NCI-H526 treated with DMSO at 0.1 percent for 48 hours (cell line): Measurements from ENCODE around the gene PCDHB12.
"Not testable (repeated sequence)": the region's sequence is repeated elsewhere in the genome, so short reads cannot be mapped to it uniquely, and the experiment has no call there.

ENCODE experiments used
- DNase-seq: peaks from one replicate; lab custom pipeline; 2025; lab: John Stamatoyannopoulos, UW

PCDHB12 gene

DNA sequence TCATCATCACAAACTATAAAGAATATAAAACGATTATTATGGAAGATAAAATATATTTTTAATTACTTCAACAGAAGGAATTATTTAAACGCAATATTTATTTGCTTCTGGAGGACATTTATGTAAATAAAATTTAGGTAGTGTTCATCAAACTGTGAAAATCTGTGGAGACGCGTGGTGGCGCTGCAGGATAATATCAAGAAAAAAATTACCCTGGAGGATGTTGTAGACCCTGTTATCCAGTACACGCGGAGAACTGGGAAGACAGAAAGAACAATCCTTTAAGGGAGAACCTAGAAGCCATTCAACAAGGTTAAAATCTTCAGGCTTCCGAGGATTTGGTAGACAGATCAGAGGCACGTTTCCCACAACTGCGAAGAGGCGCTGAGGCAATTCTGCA lies at the start of gene PCDHB12:
PCDHB12 (plus strand) TSS at position 242 of the 400 bp plus-strand sequence. CDS start 189 bp downstream, outside the sequence.
- peak; percentile 5 for DNase-seq

DNA sequence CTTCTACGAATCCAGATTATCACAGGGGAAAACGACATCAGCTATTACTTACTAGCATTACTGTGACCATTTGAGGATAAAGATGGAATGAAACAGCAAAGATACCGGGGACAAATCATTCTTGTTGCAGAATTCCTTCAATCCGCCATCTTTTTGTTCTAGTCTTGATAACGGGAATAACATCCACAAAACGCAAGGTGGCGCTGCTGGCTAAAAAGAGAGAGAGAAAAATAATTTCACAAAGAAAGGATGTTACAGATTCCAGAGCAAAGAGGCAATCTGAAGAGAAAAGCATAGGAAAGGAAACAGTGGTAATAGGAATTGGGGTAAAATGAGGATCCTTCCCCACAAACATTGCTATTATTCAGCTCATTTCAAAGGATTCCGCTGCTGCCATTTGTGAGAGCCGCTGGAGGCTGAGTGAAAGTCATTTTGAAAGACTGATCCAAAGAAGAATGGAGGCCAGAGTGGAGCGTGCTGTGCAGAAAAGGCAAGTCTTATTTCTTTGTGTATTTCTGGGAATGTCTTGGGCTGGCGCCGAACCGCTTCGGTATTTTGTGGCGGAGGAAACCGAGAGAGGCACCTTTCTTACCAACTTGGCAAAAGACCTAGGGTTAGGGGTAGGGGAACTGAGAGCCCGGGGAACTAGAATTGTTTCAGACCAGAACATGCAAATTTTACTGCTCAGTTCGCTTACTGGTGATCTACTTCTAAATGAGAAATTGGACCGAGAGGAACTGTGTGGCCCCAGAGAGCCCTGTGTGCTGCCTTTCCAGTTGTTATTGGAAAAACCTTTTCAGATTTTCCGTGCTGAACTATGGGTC lies 35.9 kb upstream of the PCDHB12 start, which contains the start of gene PCDHB7:
PCDHB7 (plus strand) TSS at position 264 of the 824 bp plus-strand sequence; CDS start at position 456, 192 bp downstream.
- peak; percentile 11 for DNase-seq

DNA sequence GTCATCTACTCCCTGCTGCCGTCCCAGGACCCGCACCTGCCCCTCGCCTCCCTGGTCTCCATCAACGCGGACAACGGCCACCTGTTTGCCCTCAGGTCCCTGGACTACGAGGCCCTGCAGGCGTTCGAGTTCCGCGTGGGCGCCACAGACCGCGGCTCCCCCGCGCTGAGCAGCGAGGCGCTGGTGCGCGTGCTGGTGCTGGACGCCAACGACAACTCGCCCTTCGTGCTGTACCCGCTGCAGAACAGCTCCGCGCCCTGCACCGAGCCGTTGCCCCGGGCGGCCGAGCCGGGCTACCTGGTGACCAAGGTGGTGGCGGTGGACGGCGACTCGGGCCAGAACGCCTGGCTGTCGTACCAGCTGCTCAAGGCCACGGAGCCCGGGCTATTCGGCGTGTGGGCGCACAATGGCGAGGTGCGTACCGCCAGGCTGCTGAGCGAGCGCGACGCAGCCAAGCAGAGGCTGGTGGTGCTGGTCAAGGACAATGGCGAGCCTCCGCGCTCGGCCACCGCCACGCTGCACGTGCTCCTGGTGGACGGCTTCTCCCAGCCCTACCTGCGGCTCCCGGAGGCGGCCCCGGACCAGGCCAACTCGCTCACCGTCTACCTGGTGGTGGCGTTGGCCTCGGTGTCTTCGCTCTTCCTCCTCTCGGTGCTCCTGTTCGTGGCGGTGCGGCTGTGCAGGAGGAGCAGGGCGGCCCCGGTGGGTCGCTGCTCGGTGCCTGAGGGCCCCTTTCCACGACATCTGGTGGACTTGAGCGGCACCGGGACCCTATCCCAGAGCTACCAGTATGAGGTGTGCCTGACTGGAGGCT lies 34.0 kb upstream of the PCDHB12 start:
- DNase-seq, result not testable (repeated sequence)

DNA sequence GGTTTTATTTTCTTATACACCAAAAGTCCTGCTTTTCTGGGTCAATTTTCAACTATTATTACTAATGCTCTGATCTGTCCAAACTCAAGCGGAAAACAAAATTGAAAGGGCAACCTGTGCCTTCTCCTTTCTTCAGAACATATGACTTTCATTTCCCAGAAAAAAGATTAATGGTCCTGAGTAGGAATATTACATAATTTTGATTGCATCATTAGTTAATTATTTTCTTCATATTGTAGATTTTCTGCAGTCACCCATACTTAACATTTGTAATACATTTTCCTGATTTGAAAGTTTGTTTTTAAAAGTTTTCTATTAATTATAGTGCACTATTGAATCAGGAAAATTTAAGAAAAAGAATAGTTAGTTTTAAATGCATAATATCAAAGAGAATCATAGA lies 32.6 kb upstream of the PCDHB12 start:
- DNase-seq, result no peak

DNA sequence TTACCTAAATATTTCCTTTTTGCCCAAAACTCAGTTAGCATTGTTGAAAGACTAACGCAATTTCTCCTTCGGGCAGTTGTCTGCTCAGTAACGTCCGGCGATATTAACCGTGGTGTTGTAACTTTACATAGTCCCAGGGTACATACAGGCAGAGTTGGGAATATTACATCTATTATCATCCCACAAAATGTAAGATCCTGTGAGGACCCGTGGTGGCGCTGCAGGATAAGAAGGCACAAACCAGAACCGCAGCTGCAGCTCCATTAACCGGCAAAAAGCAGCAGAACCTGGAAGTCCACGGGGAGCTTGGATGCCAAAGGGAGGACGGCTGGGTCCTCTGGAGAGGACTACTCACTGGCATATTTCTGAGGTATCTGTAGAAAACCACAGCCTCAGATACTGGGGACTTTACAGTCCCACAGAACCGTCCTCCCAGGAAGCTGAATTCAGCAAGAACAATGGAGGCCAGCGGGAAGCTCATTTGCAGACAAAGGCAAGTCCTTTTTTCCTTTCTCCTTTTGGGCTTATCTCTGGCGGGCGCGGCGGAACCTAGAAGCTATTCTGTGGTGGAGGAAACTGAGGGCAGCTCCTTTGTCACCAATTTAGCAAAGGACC lies 30.8 kb upstream of the PCDHB12 start, which contains the start of gene PCDHB8:
PCDHB8 (plus strand) TSS at position 214 of the 615 bp plus-strand sequence; CDS start at position 459, 245 bp downstream.
- peak; percentile 18 for DNase-seq

DNA sequence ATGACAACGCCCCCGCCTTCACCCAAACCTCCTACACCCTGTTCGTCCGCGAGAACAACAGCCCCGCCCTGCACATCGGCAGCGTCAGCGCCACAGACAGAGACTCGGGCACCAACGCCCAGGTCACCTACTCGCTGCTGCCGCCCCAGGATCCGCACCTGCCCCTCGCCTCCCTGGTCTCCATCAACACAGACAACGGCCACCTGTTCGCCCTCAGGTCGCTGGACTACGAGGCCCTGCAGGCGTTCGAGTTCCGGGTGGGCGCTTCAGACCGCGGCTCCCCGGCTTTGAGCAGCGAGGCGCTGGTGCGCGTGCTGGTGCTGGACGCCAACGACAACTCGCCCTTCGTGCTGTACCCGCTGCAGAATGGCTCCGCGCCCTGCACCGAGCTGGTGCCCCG lies 29.1 kb upstream of the PCDHB12 start:
- not testable (repeated sequence) for DNase-seq

DNA sequence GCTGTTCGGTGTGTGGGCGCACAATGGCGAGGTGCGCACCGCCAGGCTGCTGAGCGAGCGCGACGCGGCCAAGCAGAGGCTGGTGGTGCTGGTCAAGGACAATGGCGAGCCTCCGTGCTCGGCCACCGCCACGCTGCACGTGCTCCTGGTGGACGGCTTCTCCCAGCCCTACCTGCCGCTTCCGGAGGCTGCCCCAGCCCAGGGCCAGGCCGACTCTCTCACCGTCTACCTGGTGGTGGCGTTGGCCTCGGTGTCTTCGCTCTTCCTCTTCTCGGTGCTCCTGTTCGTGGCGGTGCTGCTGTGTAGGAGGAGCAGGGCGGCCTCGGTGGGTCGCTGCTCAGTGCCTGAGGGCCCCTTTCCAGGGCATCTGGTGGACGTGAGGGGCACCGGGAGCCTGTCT lies 28.6 kb upstream of the PCDHB12 start:
- DNase-seq, result not testable (repeated sequence)

DNA sequence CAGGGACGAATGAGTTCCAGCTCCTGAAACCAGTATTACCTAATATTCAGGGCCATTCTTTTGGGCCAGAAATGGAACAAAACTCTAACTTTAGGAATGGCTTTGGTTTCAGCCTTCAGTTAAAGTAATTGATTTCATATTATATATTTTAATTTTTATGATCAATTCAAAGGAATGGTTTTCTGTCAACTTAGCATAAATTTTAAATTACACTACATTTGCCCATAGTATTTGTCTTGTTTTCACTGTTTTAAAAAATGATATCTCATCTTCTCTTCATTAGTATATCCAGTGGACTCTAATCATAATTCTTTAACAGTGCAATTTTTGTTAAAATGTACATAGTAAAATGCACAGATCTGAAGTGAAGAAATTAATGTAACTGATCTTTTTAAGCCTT lies 28.2 kb upstream of the PCDHB12 start:
- no peak for DNase-seq

DNA sequence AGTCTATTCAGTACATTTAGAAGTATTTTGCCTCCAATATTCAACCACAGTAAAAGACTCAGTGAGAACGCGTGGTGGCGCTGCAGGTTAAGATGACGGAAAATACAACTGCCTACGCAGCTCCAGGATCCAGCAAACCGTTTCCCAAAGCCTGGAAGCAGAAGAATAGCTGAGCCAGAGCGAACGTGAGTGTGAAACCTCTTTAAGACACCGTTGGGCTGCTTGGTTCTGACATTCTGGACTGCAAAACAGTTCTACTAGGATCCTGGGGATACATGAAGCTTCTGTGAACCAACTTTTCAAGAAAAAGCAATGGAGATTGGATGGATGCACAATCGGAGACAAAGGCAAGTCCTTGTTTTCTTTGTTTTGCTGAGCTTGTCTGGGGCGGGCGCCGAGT lies 26.3 kb upstream of the PCDHB12 start, which contains the start of gene PCDHB16:
PCDHB16 (plus strand) TSS at position 140 of the 400 bp plus-strand sequence; CDS start at position 313, 173 bp downstream.
- peak; percentile 54 for DNase-seq

DNA sequence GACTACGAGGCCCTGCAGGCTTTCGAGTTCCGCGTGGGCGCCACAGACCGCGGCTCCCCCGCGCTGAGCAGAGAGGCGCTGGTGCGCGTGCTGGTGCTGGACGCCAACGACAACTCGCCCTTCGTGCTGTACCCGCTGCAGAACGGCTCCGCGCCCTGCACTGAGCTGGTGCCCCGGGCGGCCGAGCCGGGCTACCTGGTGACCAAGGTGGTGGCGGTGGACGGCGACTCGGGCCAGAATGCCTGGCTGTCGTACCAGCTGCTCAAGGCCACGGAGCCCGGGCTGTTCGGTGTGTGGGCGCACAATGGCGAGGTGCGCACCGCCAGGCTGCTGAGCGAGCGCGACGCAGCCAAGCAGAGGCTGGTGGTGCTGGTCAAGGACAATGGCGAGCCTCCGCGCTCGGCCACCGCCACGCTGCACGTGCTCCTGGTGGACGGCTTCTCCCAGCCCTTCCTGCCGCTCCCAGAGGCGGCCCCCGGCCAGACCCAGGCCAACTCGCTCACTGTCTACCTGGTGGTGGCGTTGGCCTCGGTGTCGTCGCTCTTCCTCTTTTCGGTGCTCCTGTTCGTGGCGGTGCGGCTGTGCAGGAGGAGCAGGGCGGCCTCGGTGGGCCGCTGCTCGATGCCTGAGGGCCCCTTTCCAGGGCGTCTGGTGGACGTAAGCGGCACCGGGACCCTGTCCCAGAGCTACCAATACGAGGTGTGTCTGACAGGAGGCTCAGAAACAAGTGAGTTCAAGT lies 24.2 kb upstream of the PCDHB12 start:
- DNase-seq, result not testable (repeated sequence)

DNA sequence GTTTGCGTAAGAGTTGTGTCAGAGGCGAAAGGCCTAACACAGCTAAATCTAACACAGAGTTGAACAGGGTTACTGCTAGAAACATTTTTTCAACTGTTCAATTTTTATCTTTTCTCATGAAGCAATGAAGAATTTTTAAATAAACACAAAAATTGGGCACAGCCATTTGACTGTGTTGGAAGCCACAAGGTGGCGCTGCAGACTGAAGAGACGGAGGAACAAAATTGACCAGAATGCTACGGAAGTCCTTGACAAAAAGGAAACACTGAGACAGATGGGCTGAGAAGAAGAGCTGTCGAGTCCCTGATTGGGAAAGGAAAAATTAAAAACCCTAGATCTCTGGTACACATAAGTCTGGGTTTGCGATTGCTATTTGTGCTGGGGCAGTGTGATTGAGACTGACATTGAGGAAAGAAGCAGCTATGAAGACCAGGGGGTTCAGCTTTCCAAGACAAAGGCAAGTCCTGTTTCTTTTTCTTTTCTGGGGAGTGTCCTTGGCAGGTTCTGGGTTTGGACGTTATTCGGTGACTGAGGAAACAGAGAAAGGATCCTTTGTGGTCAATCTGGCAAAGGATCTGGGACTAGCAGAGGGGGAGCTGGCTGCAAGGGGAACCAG lies 21.5 kb upstream of the PCDHB12 start, which contains the start of gene PCDHB9:
PCDHB9 (plus strand) TSS at position 265 of the 616 bp plus-strand sequence; CDS start at position 423, 158 bp downstream.
- DNase-seq, result peak; percentile 15

DNA sequence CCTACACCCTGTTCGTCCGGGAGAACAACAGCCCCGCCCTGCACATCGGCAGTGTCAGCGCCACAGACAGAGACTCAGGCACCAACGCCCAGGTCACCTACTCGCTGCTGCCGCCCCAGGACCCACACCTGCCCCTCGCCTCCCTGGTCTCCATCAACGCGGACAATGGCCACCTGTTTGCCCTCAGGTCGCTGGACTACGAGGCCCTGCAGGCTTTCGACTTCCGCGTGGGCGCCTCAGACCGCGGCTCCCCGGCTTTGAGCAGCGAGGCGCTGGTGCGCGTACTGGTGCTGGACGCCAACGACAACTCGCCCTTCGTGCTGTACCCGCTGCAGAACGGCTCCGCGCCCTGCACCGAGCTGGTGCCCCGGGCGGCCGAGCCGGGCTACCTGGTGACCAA lies 19.8 kb upstream of the PCDHB12 start:
- not testable (repeated sequence) for DNase-seq

DNA sequence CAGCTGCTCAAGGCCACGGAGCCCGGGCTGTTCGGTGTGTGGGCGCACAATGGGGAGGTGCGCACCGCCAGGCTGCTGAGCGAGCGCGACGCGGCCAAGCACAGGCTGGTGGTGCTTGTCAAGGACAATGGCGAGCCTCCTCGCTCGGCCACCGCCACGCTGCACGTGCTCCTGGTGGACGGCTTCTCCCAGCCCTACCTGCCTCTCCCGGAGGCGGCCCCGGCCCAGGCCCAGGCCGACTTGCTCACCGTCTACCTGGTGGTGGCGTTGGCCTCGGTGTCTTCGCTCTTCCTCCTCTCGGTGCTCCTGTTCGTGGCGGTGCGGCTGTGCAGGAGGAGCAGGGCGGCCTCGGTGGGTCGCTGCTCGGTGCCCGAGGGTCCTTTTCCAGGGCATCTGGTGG lies 19.4 kb upstream of the PCDHB12 start:
- not testable (repeated sequence) for DNase-seq

DNA sequence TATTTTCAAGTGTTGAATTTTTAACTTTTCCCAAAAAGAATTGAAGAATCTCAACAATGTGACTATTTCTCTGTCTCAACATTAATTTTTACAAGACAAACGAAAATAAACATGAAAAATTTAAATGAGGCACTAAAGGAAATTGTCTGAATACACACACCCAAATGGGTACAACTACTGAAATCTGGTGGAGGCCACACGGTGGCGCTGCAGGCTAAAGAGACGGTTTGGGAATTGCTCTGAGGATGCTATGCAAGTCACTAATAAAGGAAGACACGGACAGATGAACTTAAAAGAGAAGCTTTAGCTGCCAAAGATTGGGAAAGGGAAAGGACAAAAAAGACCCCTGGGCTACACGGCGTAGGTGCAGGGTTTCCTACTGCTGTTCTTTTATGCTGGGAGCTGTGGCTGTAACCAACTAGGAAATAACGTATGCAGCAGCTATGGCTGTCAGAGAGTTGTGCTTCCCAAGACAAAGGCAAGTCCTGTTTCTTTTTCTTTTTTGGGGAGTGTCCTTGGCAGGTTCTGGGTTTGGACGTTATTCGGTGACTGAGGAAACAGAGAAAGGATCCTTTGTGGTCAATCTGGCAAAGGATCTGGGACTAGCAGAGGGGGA lies 16.3 kb upstream of the PCDHB12 start, which contains the start of gene PCDHB10:
PCDHB10 (plus strand) TSS at position 244 of the 616 bp plus-strand sequence; CDS start at position 444, 200 bp downstream.
- DNase-seq, result no peak

DNA sequence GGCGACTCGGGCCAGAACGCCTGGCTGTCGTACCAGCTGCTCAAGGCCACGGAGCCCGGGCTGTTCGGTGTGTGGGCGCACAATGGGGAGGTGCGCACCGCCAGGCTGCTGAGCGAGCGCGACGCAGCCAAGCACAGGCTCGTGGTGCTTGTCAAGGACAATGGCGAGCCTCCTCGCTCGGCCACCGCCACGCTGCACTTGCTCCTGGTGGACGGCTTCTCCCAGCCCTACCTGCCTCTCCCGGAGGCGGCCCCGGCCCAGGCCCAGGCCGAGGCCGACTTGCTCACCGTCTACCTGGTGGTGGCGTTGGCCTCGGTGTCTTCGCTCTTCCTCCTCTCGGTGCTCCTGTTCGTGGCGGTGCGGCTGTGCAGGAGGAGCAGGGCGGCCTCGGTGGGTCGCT lies 14.2 kb upstream of the PCDHB12 start:
- DNase-seq, result not testable (repeated sequence)

DNA sequence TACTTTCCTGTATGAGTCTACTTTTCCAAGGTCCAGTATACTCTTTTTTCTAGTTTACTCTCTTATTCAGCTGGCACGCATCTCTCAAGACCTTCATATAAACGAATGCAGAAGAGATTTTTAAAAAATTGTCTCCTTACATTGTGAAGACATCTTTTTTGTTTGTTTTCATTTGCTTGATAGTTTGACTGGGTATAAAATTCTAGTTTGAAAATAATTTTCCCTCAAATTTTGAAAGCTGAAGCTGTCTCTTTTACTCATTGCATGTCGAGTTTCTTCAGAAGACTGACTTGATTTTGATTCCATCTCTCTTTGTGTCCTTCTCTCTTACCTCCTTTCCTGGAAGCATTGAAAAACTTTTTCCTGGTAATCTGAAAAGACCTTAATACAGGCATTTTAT lies 12.2 kb upstream of the PCDHB12 start:
- DNase-seq, result no peak

DNA sequence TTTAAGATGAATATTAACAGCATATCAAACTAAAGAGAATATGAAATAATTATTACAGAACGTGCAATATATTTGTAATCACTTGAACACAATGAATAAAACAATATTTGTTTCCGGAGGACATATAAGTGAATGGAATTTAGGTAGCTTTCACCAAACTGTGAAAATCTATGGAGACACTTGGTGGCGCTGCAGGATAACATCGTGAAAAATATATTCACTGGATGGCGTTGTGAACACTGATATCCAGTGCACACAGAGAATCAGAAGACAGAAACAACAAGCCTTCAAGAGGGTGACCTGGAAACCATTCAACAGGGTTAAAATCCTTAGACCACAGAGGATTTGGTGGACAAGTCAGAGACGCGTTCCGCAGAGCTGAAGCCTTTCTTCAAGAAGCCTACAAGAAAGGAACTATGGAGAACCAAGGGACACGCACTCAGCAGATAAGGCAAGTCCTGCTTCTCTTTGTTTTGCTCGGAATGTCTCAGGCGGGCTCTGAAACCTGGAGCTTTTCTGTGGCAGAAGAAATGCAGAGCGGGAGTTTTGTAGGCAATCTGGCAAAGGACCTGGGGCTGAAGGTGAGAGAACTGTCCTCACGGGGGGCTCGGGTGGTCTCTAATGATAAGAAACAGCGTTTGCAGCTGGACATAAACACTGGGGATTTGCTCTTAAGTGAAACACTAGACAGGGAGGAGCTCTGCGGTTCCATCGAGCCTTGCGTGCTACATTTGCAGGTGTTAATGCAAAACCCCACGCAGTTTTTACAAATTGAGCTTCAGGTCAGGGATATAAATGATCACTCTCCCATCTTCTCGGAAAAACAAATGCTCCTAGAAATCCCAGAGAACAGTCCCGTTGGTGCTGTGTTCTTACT lies 8.9 kb upstream of the PCDHB12 start, which contains the start of gene PCDHB11:
PCDHB11 (plus strand) TSS at position 269 of the 877 bp plus-strand sequence; CDS start at position 417, 148 bp downstream.
- DNase-seq, result peak; percentile 31

DNA sequence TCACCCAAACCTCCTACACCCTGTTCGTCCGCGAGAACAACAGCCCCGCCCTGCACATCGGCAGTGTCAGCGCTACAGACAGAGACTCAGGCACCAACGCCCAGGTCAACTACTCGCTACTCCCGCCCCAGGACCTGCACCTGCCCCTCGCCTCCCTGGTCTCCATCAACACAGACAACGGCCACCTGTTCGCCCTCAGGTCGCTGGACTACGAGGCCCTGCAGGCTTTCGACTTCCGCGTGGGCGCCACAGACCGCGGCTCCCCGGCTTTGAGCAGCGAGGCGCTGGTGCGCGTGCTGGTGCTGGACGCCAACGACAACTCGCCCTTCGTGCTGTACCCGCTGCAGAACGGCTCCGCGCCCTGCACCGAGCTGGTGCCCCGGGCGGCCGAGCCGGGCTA lies 7.4 kb upstream of the PCDHB12 start:
- DNase-seq, result not testable (repeated sequence)

DNA sequence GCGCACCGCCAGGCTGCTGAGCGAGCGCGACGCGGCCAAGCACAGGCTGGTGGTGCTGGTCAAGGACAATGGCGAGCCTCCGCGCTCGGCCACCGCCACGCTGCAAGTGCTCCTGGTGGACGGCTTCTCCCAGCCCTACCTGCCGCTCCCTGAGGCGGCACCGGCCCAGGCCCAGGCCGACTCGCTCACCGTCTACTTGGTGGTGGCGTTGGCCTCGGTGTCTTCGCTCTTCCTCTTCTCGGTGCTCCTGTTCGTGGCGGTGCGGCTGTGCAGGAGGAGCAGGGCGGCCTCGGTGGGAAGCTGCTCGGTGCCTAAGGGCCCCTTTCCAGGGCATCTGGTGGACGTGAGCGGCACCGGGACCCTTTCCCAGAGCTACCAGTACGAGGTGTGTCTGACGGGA lies 6.9 kb upstream of the PCDHB12 start:
- not testable (repeated sequence) for DNase-seq
